Liver (tissue), 9 donors: ENCODE results near the gene RNF10. TPM values are rescaled to one million over a fixed set of nuclear protein-coding genes. Genes with fewer than 3 reads are reported as not detected.

Experiments used
- DNase-seq: peaks from one replicate; pipeline ENCODE4 v3.0.0-alpha.2; 2017; ENCODE audit warnings: low spot score
- H3K27ac ChIP-seq, 2 donors: one replicate each; pipeline ENCODE4 v1.7.0; 2013; ENCODE audit warnings: inconsistent platforms in 2 of 2, low read length in 2 of 2, control low read depth in 1 of 2, low read depth in 1 of 2, mild to moderate bottlenecking in 1 of 2
- H3K27me3 ChIP-seq, 4 donors: one replicate each; pipeline versions ENCODE4 v1.6.1 to v1.7.0; 2013; ENCODE audit warnings: low read length in 3 of 4, inconsistent platforms in 1 of 4, mild to moderate bottlenecking in 1 of 4, moderate library complexity in 1 of 4; ENCODE audit not compliant: control insufficient read depth in 4 of 4, insufficient read depth in 4 of 4
- H3K36me3 ChIP-seq, 4 donors: one replicate each; pipeline versions ENCODE4 v1.6.1 to v1.7.0; 2013; ENCODE audit warnings: low read length in 3 of 4, mild to moderate bottlenecking in 3 of 4, low read depth in 1 of 4, moderate library complexity in 1 of 4; ENCODE audit not compliant: control insufficient read depth in 4 of 4, insufficient read depth in 3 of 4
- H3K4me1 ChIP-seq, 4 donors: one replicate each; pipeline versions ENCODE4 v1.6.1 to v1.7.0; 2013; ENCODE audit warnings: low read length in 3 of 4, mild to moderate bottlenecking in 3 of 4, moderate library complexity in 1 of 4; ENCODE audit not compliant: control insufficient read depth in 4 of 4, insufficient read depth in 4 of 4
- H3K4me3 ChIP-seq, 3 donors: one replicate each; pipeline versions ENCODE4 v1.6.1 to v1.7.0; 2013; ENCODE audit warnings: low read length in 3 of 3, control low read depth in 1 of 3, low read depth in 1 of 3, mild to moderate bottlenecking in 1 of 3
- H3K9ac ChIP-seq, 2 donors: one replicate each; pipeline ENCODE4 v1.7.0; 2013; ENCODE audit warnings: low read length in 2 of 2, mild to moderate bottlenecking in 2 of 2, moderate library complexity in 2 of 2, control low read depth in 1 of 2, low read depth in 1 of 2
- H3K9me3 ChIP-seq, 4 donors: one replicate each; pipeline versions ENCODE4 v1.6.1 to v1.7.0; 2013; ENCODE audit warnings: low read length in 3 of 4; ENCODE audit not compliant: control insufficient read depth in 4 of 4
- EGR1 ChIP-seq, 2 donors: IDR thresholded peaks; 2 replicates each; pipeline ENCODE4 v1.6.1; 2016 to 2018; ENCODE audit warnings: antibody characterized with exemption in 2 of 2, low read depth in 2 of 2
- FOXA1 ChIP-seq: IDR thresholded peaks from 2 replicates; pipeline ENCODE4 v1.6.1; 2016; ENCODE audit warnings: antibody characterized with exemption
- GABPA ChIP-seq, 2 donors: IDR thresholded peaks in 1 of 2; conservative IDR thresholded peaks in 1 of 2; 2 replicates each; pipeline ENCODE4 v1.6.1; 2016; ENCODE audit warnings: antibody characterized with exemption in 2 of 2, mild to moderate bottlenecking in 1 of 2, moderate library complexity in 1 of 2
- HNF4A ChIP-seq, 2 donors: conservative IDR thresholded peaks; 2 replicates each; pipeline ENCODE4 v1.6.1; 2016; ENCODE audit warnings: antibody characterized with exemption in 2 of 2, mild to moderate bottlenecking in 2 of 2
- JUND ChIP-seq, 2 donors: IDR thresholded peaks; 2 replicates each; pipeline ENCODE4 v1.6.1; 2016; ENCODE audit warnings: antibody characterized with exemption in 2 of 2
- TAF1 ChIP-seq: conservative IDR thresholded peaks from 2 replicates; pipeline ENCODE4 v1.6.1; 2016; ENCODE audit warnings: antibody characterized with exemption, mild to moderate bottlenecking
- YY1 ChIP-seq: IDR thresholded peaks from 2 replicates; pipeline ENCODE4 v1.6.1; 2016; ENCODE audit warnings: antibody characterized with exemption, mild to moderate bottlenecking
- WGBS: extraction: QIAGEN DNeasy Blood & Tissue Kit; methylation state at CpG from one replicate; pipeline ENCODE4 v1.1.7; 2013; 5-methylcytosine and 5-hydroxymethylcytosine counted together
- polyA plus RNA-seq, 2 donors: library from polyadenylated mRNA; stranded (reverse) in 1 of 2; unstranded in 1 of 2; fragments of 200-250 nt in 1 of 2; fragments of >200 nt in 1 of 2; fragmentation: Nextera tagmentation in 1 of 2; extraction: Ambion mirVana in 1 of 2; gene quantifications; one replicate each; pipeline versions ENCODE4 v1.2.1 to v1.2.3, GENCODE V29; 2013 to 2015
- total RNA-seq, 2 donors: library from RNA; depleted of rRNA; stranded (reverse); fragments of >200 nt; gene quantifications; one replicate each; pipeline ENCODE4 v1.2.3, GENCODE V29; 2014
- TF ChIP-seq, protein P1 (sequence below): IDR thresholded peaks from 2 replicates; pipeline ENCODE4 v1.6.1; 2016; ENCODE audit warnings: antibody characterized with exemption
- TF ChIP-seq, protein P2 (sequence below): IDR thresholded peaks from 2 replicates; pipeline ENCODE4 v1.6.1; 2016; ENCODE audit warnings: antibody characterized with exemption
- TF ChIP-seq, protein P3 (sequence below): IDR thresholded peaks from 2 replicates; pipeline ENCODE4 v1.6.1; 2016; ENCODE audit warnings: antibody characterized with exemption, mild to moderate bottlenecking
- donor health status: healthy.
- donor health status: healthy.
- donor health status: healthy.
- donor health status: healthy.
- donor health status: healthy.

RNF10 gene
- total and polyA plus RNA-seq, 4 donors = 48.0 to 157 (median 75.6) TPM

DNA sequence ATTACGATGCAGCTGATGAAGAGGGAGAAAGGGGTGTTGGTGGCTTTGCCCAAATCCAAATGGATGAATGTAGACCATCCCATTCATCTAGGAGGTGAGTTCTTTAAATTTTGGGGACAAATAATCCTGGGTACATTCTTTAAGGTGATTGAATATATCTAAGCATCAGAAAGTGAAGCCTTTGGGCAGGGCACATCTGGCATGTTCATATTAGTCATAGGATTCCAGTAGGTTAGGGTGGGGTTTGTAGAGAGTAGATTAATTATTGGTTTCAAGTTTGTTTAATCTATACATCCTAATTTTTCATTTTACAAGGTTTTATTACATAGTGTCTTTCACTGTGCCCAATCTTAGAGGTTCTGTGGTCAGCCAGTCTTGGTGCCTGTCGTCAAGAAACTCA, 23.4 kb downstream of the RNF10 start:
- TF ChIP-seq FOXA1 (no peak), JUND (IDR thresholded peaks at IDR 0.05) (no peak)
- TF ChIP-seq, protein P1, sequence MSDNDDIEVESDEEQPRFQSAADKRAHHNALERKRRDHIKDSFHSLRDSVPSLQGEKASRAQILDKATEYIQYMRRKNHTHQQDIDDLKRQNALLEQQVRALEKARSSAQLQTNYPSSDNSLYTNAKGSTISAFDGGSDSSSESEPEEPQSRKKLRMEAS = no peak
- TF ChIP-seq, protein P2, sequence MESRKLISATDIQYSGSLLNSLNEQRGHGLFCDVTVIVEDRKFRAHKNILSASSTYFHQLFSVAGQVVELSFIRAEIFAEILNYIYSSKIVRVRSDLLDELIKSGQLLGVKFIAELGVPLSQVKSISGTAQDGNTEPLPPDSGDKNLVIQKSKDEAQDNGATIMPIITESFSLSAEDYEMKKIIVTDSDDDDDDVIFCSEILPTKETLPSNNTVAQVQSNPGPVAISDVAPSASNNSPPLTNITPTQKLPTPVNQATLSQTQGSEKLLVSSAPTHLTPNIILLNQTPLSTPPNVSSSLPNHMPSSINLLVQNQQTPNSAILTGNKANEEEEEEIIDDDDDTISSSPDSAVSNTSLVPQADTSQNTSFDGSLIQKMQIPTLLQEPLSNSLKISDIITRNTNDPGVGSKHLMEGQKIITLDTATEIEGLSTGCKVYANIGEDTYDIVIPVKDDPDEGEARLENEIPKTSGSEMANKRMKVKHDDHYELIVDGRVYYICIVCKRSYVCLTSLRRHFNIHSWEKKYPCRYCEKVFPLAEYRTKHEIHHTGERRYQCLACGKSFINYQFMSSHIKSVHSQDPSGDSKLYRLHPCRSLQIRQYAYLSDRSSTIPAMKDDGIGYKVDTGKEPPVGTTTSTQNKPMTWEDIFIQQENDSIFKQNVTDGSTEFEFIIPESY = no peak
- Histone ChIP-seq H3K27ac (no peak overlapping the region), H3K36me3 (peaks cover 16 to 59% (median 52%) of the 10 kb centered on the region in 4 donors), H3K9me3 (no peaks in the 10 kb centered on the region), H3K4me1 (no peaks in the 10 kb centered on the region), H3K4me3 (no peak overlapping the region), H3K27me3 (no peaks in the 10 kb centered on the region), H3K9ac (no peak overlapping the region)
- DNase-seq = no peak
- 93% methylated on average over 2 of the region's 2 CpGs for WGBS

DNA sequence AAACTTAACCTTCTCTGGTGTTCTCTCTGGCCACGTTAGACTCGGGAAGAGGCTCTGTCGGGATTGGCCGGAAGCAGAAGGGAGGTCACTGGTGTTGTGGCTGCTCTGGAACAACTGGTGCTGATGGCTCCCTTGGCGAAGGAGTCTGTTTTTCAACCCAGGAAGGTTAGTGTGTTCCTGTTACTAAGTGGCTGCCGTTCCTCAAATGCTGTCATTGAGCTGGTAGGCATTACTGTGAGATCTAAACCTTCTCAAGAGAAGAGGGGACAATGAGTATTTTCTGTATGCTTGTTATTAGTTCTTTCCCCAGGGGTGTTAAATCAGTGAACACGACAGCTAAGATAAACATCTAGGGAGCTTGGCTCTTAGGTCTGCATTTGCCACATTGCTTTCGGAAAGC, 28.8 kb downstream of the RNF10 start:
- Histone ChIP-seq H3K4me3 (no peak overlapping the region), H3K4me1 (no peaks in the 10 kb centered on the region), H3K27ac (no peak overlapping the region), H3K36me3 (peaks cover 16 to 72% (median 67%) of the 10 kb centered on the region in 4 donors), H3K9ac (no peak overlapping the region), H3K9me3 (no peaks in the 10 kb centered on the region), H3K27me3 (no peaks in the 10 kb centered on the region)
- no peak for DNase-seq
- 90% methylated on average over 8 of the region's 8 CpGs for WGBS
- TF ChIP-seq HNF4A (conservative IDR thresholded peaks at IDR 0.05) = no peak
- no peak for TF ChIP-seq YY1
- TF ChIP-seq EGR1 (IDR thresholded peaks at IDR 0.05; ENCODE audit: low read depth in 2 of 2) = no peak
- no peak for TF ChIP-seq TAF1

DNA sequence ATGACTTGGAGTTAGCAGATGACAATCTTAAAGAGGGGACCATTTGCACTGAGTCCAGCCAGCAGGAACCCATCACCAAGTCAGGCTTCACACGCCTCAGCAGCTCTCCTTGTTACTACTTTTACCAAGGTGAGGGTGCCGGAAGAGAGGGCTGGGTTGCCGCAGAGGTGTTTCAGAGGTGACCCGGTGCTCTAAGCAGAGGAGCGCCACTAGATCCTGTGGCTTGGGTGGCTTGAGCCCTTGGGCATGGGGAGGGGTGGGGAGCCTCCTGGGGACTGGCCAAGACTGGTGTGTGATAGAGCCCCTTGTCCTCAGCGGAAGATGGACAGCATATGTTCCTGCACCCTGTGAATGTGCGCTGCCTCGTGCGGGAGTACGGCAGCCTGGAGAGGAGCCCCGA, 29.3 kb downstream of the RNF10 start:
- no peak overlapping the region for H3K27ac ChIP-seq
- WGBS = 97% methylated on average over 11 of the region's 11 CpGs
- TF ChIP-seq, protein P3, sequence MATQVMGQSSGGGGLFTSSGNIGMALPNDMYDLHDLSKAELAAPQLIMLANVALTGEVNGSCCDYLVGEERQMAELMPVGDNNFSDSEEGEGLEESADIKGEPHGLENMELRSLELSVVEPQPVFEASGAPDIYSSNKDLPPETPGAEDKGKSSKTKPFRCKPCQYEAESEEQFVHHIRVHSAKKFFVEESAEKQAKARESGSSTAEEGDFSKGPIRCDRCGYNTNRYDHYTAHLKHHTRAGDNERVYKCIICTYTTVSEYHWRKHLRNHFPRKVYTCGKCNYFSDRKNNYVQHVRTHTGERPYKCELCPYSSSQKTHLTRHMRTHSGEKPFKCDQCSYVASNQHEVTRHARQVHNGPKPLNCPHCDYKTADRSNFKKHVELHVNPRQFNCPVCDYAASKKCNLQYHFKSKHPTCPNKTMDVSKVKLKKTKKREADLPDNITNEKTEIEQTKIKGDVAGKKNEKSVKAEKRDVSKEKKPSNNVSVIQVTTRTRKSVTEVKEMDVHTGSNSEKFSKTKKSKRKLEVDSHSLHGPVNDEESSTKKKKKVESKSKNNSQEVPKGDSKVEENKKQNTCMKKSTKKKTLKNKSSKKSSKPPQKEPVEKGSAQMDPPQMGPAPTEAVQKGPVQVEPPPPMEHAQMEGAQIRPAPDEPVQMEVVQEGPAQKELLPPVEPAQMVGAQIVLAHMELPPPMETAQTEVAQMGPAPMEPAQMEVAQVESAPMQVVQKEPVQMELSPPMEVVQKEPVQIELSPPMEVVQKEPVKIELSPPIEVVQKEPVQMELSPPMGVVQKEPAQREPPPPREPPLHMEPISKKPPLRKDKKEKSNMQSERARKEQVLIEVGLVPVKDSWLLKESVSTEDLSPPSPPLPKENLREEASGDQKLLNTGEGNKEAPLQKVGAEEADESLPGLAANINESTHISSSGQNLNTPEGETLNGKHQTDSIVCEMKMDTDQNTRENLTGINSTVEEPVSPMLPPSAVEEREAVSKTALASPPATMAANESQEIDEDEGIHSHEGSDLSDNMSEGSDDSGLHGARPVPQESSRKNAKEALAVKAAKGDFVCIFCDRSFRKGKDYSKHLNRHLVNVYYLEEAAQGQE = no peak
- TF ChIP-seq GABPA (IDR thresholded peaks at IDR 0.05 in 1 of 2, conservative IDR thresholded peaks at IDR 0.05 in 1 of 2) = no peak
- TF ChIP-seq, protein P2 = no peak
- TF ChIP-seq YY1 = no peak
- TF ChIP-seq TAF1 = no peak

More for the DNA sequence above, 29.3 kb downstream of the RNF10 start:
- no peak for DNase-seq
- no peaks in the 10 kb centered on the region for H3K4me1 ChIP-seq
- H3K27me3 ChIP-seq = no peaks in the 10 kb centered on the region
- H3K9ac ChIP-seq = no peak overlapping the region
- no peaks in the 10 kb centered on the region for H3K9me3 ChIP-seq
- H3K36me3 ChIP-seq = peaks cover 18 to 76% (median 67%) of the 10 kb centered on the region in 4 donors
- H3K4me3 ChIP-seq = no peak overlapping the region
